RWPE2 (cell line): ENCODE results near the gene CLN6.
"Not testable (repeated sequence)": the region's sequence is repeated elsewhere in the genome, so short reads cannot be mapped to it uniquely, and the experiment has no call there.

Experiments used
- ATAC-seq: fragments of 200-7000 bp; cut with Tn5 transposase; 3 replicates; pipeline ENCODE4 v1.9.1; 2021; ENCODE audit warnings: low read depth
- DNase-seq: peaks from one replicate; pipeline ENCODE4 v3.0.0-alpha.2; 2020; ENCODE audit warnings: low spot score
- H3K27ac ChIP-seq: fragments of 450-650 bp; 2 replicates; pipeline ENCODE4 v1.5.1; 2017; ENCODE audit warnings: mild to moderate bottlenecking; ENCODE audit not compliant: poor library complexity, severe bottlenecking
- H3K27me3 ChIP-seq: fragments of 250-450 bp; sonication (Bioruptor Pico); 2 replicates; pipeline ENCODE4 v1.5.1; 2021; ENCODE audit warnings: mild to moderate bottlenecking, moderate library complexity; ENCODE audit not compliant: insufficient read depth, poor library complexity, severe bottlenecking
- H3K36me3 ChIP-seq: fragments of 250-450 bp; sonication (Bioruptor Pico); 2 replicates; pipeline ENCODE4 v1.5.1; 2020; ENCODE audit warnings: low read depth, mild to moderate bottlenecking, moderate library complexity
- H3K4me1 ChIP-seq: fragments of 250-450 bp; sonication (Bioruptor Pico); 2 replicates; pipeline ENCODE4 v1.5.1; 2021; ENCODE audit warnings: mild to moderate bottlenecking, moderate library complexity; ENCODE audit not compliant: insufficient read depth, poor library complexity, severe bottlenecking
- H3K4me3 ChIP-seq: fragments of 250-450 bp; sonication (Bioruptor Pico); 2 replicates; pipeline ENCODE4 v1.5.1; 2021; ENCODE audit warnings: mild to moderate bottlenecking, moderate library complexity; ENCODE audit not compliant: severe bottlenecking
- H3K9me3 ChIP-seq: fragments of 250-450 bp; sonication (Bioruptor Pico); 2 replicates; pipeline ENCODE4 v1.5.1; 2021; ENCODE audit warnings: mild to moderate bottlenecking, moderate library complexity; ENCODE audit not compliant: severe bottlenecking
- CTCF ChIP-seq: fragments of 450-650 bp; IDR thresholded peaks from one replicate; pipeline ENCODE4 v1.5.1; 2017; ENCODE audit warnings: mild to moderate bottlenecking, moderate library complexity; ENCODE audit not compliant: poor library complexity, severe bottlenecking

Gene CLN6

GRCh38 chr15:68176601-68177000 is 52.9 kb downstream of the CLN6 start:
- ATAC-seq: no peak
- no peak overlapping the region for H3K4me3 ChIP-seq
- H3K4me1 ChIP-seq: no peaks in the 10 kb centered on the region
- H3K9me3 ChIP-seq: no peaks in the 10 kb centered on the region
- H3K27me3 ChIP-seq: no peaks in the 10 kb centered on the region
- no peak for TF ChIP-seq CTCF
- DNase-seq: no peak
- peaks cover 70% of the 10 kb centered on the region for H3K36me3 ChIP-seq
- H3K27ac ChIP-seq: no peak overlapping the region

GRCh38 chr15:68175526-68175925 is 54.0 kb downstream of the CLN6 start:
- no peak for TF ChIP-seq CTCF
- no peak for ATAC-seq
- no peaks in the 10 kb centered on the region for H3K9me3 ChIP-seq
- H3K27me3 ChIP-seq: no peaks in the 10 kb centered on the region
- H3K4me1 ChIP-seq: no peaks in the 10 kb centered on the region
- H3K4me3 ChIP-seq: no peak overlapping the region
- no peak overlapping the region for H3K27ac ChIP-seq
- H3K36me3 ChIP-seq: peaks cover 59% of the 10 kb centered on the region
- DNase-seq: no peak

- no peak for TF ChIP-seq CTCF
- Histone ChIP-seq H3K27ac (no peak overlapping the region), H3K9me3 (no peaks in the 10 kb centered on the region), H3K4me1 (no peaks in the 10 kb centered on the region), H3K27me3 (no peaks in the 10 kb centered on the region), H3K36me3 (peaks cover 63% of the 10 kb centered on the region), H3K4me3 (no peak overlapping the region)
- DNase-seq (no peak), ATAC-seq (no peak)
These were observed 56.4 kb downstream of the CLN6 start for GRCh38 chr15:68173119-68173518.

- H3K27ac ChIP-seq, ATAC-seq, H3K9me3 ChIP-seq, DNase-seq, H3K4me1 ChIP-seq, H3K4me3 ChIP-seq, H3K27me3 ChIP-seq: not testable (repeated sequence)
- peaks cover 58% of the 10 kb centered on the region for H3K36me3 ChIP-seq
These were observed 57.5 kb downstream of the CLN6 start for GRCh38 chr15:68172037-68172436.

- DNase-seq (no peak), ATAC-seq (no peak)
- Histone ChIP-seq H3K4me1 (no peaks in the 10 kb centered on the region), H3K36me3 (peaks cover 60% of the 10 kb centered on the region), H3K4me3 (no peak overlapping the region), H3K27ac (no peak overlapping the region), H3K27me3 (no peaks in the 10 kb centered on the region), H3K9me3 (no peaks in the 10 kb centered on the region)
- TF ChIP-seq CTCF: no peak
These were observed 62.7 kb downstream of the CLN6 start for GRCh38 chr15:68166847-68167246.
